Activated CD8-positive, alpha-beta memory T cell treated with anti-CD3 and anti-CD28 coated beads for 24 hours (primary cell): Measurements from ENCODE around the gene ZRANB1.
"Not testable (repeated sequence)": the region's sequence is repeated elsewhere in the genome, so short reads cannot be mapped to it uniquely, and the experiment has no call there.

ENCODE experiments used
- DNase-seq: peaks from one replicate; pipeline ENCODE4 v3.0.0-alpha.2; 2020

Gene ZRANB1

DNA sequence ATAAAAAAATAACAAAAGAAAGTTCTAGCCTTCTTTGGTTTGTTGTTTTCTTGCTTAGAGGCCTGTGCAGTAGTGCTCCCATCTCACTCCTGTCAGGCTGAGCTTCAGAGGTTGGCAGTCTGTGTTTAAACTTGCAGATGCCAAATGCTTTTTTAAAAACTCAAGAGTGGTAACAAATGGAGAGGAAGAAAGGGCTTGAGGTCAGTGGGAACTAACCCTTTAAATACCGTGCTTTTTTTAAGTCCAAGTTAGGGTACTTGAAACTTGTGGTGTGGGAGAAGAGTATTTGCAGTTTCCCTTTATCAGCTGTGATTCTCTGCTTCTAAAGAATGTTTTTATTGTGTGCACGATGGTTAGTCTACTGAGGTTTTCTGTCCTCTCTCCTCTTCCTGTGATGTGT lies 29.4 kb downstream of the ZRANB1 start:
- DNase-seq, result no peak

DNA sequence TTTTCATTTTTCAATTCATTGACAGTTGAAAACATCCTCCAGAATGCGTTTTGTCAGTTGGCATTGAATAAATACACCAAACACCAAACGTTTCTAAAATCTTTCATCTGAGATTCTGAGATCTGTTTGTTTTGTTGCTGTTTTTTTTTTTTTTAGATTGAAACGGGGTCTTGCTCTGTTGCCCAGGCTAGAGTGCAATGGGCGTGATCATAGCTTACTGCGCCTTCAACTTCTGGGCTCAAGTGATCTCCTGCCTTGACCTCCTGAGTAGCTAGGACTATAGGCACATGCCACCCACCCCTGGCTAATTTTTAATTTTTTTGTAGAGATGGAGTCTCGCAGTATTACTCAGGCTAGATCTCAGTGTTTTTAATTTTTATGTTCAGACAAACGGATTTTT lies 30.7 kb downstream of the ZRANB1 start:
- DNase-seq, result no peak

DNA sequence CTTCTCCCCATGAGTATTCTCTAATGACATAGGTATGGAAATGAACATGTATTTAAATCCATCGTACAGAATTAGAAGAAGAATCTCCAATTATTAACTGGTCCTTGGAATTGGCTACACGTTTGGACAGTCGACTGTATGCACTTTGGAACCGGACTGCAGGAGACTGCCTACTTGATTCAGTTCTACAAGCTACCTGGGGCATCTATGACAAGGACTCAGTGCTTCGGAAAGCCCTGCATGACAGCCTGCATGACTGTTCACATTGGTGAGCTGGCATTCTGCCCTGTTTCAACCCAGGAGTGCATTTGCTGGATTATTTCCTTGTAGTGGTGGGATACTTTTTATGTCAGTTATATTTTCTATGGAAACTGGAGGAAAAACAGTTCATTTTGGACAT lies 32.2 kb downstream of the ZRANB1 start:
- DNase-seq, result no peak

DNA sequence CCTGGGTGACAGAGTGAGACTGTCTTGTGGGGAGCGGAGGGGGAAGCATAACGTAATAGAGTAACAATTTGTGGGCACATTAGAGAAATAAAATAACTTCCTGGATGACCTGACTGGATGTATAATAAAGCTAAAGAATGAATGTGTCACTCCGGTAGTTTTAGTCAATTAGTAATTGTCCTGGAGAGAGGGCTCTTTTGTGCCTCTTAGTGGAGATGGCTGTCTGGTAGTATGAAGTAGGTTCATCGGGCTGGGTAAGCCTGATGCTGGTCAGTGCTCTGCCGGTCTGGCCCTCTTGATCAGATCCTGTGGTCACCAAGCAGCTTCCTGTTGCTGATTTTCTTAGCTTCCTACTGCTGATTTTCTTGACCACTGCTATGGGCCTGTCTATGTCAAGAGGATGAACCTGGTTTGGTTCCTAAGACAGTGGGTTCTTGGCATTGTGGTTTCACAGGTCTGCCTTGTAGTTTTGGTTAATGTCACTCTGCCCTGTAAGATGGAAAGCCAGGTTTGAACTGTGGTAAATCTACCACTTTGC lies 34.1 kb downstream of the ZRANB1 start:
- DNase-seq, result no peak

DNA sequence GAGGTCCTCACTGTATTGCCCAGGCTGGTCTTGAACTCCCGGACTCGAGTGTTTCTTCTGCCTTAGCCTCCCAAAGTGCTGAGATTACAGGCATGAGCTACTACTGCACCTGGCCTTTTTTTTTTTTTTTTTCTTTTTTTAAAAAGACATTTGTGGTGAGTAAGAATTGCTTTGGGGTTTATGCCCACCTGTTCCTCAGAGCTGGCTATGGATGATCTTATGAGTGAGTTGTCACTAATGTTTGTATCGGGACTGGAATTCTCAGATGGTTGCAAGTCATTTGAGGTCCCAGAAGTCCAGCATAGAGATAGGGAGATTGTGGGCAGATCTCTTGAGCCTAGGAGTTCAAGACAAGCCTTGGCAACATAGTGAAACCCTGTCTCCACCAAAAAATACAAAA lies 35.2 kb downstream of the ZRANB1 start:
- DNase-seq, result no peak

DNA sequence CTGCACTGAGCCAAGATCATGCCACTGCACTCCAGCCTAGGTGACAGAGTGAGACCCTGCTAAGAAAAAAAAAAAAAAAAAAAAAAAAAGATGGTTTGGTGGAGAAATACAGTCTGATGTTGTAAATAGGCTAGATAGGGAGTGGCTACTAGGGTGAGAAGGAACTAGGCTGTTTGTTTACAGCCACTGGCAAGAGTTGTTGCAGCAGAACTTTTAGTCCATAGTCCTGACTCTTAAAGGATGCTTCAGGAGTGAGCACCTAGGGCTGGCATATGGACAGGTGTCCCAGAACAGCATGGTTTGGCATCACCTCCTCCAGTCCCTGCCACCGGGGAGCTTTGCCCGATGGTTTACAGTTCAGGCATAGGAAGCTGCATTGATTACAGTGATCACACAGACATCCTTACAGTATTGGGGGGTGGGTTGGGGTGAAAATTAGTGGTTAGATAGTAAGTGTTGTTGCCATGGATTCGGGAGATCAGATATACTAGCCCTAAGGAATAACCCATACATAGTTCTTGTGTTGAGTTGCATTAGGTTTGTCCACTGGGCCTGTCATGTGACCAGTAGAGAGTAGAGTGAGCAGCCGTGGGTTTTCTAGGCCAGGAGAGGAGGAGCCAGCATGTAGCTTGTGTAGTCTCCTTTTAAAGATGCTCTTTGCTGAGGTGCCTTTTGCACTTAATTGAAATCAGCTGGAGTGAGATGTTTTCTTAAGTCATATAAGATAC lies 35.9 kb downstream of the ZRANB1 start:
- no peak for DNase-seq

DNA sequence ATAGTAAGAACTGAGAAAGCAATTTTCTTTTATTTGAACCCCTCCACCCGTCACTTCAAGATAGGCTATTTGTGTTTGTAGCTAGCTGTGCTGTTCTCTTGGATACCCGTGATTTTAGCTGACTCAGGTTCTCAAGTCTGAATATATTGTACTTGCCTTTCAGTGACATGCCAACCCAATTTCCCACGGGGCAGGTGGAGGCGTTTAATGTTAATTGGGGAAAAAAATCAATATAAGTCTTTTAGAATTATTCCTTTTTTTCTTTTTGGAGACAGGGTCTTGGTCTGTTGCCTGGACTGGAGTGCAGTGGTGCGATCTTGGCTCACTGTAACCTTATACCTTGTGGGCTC lies 36.4 kb downstream of the ZRANB1 start:
- DNase-seq, result no peak

DNA sequence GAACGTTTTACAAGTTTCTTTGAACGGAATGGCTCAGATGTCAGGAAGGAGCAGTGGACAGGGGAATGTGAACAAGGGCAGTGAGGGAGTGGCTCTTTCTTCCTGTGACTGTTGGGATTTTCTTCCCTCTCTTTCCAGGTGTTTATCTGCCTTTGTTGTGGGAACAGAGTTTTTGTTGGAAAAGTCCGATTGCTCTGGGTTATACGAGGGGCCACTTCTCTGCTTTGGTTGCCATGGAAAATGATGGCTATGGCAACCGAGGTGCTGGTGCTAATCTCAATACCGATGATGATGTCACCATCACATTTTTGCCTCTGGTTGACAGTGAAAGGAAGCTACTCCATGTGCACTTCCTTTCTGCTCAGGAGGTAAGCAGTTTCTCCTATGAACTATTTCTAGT lies 41.4 kb downstream of the ZRANB1 start:
- DNase-seq, result no peak

DNA sequence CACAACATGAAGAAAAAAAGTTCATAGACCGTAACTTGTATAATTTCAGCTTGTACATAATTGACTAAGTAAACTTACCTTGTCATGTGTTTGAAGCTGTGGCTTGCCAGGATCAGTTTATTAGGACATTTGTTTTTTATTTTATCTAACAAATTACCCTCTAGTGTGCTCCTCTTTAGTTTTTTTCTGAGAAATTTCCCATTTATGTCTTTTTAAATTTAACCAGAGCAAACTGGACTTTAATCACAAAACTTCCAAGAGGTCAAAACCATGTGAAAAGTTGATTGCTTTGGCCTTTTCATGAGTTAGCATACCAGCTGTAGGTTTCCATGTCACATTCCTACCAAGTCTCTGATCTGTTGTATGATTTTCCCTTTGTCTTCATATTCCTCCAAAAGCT lies 42.5 kb downstream of the ZRANB1 start:
- no peak for DNase-seq

DNA sequence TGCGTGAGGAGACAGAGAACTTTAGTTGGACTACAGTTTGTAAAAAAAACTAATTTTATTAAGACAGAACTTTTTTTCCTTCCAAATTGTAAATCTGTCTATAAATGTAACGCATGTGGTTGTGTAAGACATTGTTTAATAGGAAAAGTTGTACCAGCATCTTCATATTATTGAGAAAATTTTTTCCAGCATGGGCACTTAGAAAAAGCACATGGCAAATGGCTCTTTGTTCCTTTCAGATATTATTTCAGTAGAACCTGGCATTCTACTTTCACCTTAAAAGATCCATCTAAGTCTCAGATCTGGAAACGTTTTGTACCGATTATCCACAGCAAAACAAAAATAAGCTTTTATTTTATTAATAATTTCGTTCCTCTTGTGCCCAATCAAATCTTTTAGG lies 43.2 kb downstream of the ZRANB1 start:
- no peak for DNase-seq

DNA sequence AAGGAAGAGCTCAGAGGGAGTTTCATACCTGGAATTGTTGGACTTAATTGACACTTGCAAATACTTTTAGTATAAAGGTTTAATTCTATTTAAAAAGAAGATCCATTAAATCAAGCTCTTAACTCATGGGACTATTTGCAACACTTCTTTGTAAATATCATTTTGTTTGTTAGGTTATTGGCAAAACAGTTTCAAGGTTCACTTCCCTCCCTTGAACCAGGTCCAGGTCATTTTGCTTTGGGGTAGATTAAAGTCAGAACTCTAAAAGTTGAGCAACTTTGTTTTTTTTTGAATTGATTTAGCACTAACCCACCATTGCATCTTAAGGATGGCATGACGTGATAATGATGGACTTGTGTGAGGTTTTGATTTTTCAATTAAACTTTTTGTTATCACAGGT lies 45.9 kb downstream of the ZRANB1 start:
- DNase-seq, result no peak

DNA sequence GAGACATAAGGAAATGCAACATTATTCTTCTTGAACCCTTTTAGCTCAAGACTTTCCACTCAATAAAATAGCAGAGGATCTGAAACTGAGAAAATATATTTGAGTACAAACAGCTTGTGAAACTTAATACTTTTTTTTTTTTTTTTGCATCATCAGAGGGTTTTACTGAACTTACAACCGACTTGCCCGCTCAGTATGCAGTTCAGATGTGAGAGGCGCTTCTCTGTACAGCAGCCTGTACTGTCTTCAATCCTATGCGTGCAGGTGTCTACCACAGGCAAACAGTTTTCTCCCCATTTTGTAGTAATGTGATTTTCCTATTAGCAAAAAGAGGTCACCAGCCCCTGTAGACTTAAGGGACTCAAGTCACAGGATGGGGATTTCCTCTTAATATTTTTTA lies 46.8 kb downstream of the ZRANB1 start:
- DNase-seq, result not testable (repeated sequence)

DNA sequence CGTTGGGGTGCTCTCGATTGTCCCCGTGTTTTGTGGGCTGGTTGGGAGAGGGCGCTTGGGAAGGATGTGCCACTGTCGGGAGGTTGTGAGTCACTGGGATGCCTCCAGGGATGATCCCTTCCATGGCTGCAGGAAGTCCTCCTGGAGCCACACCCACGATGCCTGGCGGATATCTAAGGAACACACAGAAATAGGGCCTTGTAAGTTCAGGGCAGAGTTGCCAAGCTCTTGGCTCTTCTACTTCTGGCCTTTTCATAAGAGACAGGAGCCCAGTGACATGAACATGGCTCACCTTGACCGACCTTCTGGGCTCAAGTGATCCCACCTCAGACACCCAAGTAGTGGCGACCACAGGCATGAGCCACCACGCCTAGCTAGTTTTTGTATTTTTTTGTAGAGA lies 47.6 kb downstream of the ZRANB1 start:
- DNase-seq, result no peak

DNA sequence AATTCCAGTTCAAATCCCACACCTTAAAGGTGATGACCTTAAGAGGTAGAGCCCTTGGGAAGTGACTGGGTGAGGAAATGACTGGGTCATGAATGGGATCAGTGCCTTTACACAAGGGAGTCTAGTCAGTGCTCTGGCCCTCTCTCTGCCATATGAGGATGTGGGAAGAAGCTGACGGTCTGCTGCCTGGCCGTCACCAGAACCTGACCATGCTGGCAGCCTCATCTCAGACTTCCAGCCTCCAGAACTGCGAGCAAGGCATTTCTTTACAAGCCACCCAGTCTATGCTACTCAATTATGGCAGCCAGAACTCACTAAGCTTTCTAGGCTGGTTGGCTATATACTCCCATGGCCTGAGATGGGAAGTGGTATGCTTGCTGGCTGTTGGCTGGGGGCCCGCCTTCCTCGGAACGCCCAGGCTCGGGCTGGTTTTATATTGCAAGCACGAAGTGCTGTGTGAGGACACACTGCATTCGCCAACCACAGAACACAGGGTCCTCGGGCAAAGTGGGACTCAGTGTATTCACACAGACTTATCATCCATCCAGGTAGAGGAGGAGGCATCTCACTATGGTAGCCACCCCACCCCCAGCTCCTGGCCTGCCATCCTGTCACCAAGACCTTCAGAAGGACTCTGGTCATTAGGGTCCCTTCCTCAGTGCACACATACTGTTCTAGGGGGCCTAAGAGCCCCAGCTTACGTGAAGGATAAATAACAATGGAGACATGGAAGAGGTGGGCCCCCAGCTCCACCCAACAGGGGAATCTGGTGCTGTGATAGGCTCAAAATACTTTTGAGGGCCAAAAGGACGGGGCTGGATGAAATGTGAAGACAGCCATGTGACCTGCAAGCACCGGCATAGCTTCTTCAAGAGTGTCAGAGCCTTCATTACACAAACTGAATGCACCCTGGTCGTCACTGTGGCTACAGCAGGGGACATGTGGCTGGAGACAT lies 49.0 kb downstream of the ZRANB1 start:
- peak; percentile 46 for DNase-seq

DNA sequence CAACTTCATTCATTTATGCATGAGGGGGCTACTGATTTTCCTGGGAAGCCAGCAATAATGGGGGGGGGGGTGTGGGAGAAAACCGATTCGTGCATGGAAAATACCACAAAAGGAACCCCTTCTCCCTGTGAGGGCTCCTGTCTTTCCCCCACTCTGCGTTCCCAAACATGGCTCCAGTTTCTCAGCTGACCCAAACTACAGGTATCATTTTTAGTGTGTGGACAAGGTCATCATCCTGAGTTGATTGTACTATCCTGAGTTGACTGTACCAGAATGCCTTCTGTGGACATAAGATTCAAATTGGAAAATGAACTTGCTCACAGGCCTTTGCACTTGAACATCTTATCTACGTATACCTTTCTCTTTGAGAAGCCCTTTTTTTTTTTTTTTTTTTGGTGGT lies 49.9 kb downstream of the ZRANB1 start:
- DNase-seq, result no peak

DNA sequence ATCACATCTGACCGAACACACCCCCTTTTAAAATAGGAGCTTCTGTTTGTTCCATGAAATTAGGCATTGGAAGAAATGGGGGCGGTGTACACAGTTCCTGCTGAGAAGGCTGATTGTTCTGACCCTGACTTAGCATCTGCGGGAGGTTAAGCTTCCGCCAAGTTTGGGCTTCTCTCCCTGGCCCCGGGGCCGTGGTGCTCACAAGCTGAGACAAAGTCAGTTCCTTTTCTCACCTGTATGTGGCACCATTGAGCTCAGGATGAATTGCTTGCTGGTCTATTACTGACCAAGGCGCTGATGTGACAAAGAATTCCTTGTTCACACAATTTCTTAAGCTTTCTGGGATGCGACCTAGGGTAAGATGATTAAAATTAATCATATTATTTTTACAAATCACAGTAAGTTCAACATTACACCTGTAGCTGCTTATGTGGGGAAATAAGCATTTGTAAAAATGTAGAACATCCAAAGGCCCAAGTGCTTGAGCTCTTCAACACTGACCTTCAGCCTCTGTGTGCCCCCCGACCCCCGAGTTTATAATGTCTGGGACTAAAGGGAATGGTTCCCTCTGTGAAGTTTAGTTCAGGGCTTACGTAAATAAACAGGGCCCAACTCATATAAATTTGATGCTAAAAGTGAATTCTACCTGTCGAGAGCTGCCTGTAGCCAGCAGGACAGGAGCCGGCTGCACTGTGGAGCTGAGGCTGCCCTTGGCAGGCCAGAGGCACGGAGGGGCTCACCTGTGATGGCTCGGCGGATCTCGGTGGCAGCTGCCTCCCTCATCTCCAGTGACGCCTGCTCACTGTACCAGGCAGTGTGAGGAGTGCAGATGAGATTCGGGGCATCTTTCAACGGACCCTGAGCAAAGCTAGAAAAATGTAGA lies 50.8 kb downstream of the ZRANB1 start:
- peak; percentile 58 for DNase-seq

DNA sequence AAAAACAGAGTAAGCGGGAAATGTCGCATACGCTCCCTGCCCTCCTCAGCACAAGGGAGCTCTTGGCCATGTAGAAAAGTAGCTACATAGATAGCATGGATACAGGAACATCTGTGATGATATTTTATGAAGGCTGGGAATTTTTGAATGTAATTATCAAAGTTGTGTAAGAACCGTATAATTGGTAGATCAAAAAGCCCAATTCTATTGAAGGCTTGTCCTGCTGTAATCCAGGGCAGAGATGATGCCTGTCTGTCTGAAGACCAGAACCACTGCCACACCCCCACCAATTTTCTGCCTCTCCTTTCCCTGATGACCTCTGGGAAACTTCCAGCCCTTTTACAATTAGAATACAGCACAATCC lies 51.4 kb downstream of the ZRANB1 start:
- no peak for DNase-seq

DNA sequence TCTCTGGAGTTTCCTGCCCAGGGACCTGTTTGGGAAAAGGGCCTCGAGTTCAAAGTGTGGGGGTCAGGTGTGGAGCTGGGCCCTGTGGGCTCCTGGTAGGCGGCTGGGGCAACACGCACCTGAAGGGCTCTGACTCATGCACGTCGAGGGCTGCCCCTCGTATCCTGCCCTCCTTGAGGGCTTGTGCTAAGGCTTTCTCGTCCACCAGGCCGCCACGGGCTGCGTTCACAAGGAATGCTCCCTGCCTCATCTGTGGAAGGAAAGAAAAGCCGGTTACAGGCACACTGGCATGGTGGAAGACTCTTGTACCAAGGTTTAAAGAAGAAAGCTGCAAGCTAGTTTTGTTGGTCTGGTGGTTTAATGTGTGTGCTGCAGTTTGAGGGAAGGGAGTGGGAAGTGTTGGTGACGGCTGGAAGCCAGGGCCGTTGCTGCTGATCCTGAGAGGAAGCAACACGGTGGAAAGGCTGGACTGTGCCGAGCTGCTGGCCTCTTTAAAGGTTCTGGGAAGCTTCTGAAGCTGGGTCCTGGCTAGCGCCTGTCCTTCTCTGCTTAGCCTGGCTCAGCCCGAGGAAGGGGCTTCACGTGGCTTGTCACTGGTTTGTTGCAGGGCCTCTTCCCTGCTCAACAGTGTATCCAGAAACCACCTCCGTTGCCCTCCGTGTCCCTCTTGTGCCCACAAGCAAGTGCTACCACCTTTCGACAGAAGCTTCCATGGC lies 52.0 kb downstream of the ZRANB1 start:
- DNase-seq, result peak; percentile 50

DNA sequence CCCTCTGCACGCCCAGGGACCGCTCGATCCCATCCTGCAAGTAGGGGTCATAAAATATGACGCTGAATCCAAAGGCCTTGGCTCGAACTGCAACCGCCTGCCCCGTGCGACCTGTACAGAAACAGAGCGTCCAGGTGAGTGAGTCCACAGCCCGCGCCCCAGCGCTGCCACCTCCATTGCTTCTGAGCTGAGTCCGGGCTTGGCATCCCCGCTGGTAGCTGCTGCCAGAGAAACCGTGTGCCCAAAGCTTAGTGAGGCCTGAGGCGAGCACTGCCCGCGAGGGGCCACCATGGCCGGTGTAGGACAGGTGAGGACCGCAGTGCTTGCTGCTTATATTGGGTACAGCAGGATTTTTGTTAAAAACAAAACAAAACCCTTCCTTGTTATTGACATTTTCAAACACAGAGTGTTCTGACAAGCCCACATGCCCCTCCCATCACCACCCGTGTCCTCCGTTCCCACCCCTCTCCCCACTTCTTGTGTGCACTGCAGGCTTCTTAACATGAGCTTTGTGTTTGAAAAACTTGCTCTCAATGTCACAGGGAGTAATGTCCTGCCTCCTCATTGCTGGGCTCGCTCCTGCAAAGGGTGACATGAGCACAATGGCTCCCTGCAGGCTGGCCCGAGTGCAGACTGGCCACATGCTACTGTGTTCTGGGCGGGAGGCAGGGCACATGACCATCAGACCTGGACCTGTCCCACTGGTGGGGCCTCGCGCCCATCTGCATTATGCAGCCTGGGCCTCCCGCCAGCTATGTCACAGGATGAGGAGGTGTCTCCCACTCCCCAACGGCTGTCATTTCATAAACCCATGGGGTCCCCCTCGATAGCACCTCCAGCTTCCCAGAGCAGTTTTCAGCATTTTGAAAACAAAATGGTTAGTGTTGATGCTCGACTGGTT lies 52.9 kb downstream of the ZRANB1 start:
- DNase-seq, result peak; percentile 51

DNA sequence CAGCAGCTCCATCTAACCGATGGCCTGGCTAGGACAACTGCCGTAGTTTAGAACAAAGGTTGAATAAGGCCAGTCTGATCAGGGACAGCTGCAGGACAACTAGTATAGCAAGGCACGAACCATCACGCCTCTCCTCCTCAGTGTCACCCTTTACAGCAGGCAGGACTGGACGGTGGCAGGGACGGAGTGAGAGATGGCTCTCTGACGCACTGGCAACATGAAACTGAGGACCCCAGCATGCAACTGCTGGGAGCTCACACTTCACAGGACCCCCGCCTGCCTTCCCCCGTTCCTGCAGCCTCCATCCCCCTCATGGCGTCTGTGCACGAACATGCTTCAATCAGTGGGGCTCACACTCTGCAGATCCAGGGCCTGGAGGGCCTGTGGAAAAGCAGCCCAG lies 53.7 kb downstream of the ZRANB1 start:
- DNase-seq, result peak; percentile 30

DNA sequence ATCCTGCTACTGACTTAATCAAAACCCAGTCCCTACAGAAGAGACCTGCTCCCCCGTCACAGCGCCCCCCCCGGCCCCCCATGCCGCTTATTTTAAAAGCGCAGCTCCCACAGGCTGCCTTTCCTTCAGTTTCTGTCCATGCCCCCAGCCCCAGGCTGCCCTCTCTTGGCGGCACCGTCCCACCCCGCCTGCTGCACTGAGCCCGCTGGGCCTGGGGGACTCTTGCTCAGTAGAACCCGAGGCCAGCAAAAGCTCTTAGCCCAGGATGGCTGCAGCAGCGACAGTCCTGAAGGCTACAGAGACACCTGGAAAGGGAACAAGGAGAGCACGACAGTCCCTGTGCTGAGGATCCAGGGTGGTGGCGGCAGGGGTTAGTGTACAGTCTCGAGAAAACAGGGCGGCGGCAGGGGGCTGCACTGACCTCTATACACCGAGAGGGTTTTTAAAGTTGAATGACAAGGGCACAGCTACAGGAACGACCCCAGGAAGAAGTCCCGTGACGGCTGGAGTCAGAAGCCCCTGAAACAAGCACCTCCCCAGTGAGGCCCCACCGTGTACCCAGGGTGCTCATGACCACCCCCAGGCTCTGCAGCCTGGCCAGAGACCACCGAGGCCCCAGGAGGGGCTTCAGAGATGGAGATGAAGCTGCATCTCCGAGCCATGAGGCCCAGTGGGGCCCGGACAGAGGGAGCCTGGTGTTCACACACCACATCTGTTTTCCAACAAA lies 54.4 kb downstream of the ZRANB1 start:
- peak; percentile 50 for DNase-seq
